RWPE2 (cell line): ENCODE data around the gene KRTAP17-1.

ENCODE experiments used
- ATAC-seq: fragments of 200-7000 bp; cut with Tn5 transposase; 3 replicates; pipeline ENCODE4 v1.9.1; 2021; ENCODE audit warnings: low read depth
- DNase-seq: peaks from one replicate; pipeline ENCODE4 v3.0.0-alpha.2; 2020; ENCODE audit warnings: low spot score
- H3K27ac ChIP-seq: fragments of 450-650 bp; 2 replicates; pipeline ENCODE4 v1.5.1; 2017; ENCODE audit warnings: mild to moderate bottlenecking; ENCODE audit not compliant: poor library complexity, severe bottlenecking
- H3K27me3 ChIP-seq: fragments of 250-450 bp; sonication (Bioruptor Pico); 2 replicates; pipeline ENCODE4 v1.5.1; 2021; ENCODE audit warnings: mild to moderate bottlenecking, moderate library complexity; ENCODE audit not compliant: insufficient read depth, poor library complexity, severe bottlenecking
- H3K36me3 ChIP-seq: fragments of 250-450 bp; sonication (Bioruptor Pico); 2 replicates; pipeline ENCODE4 v1.5.1; 2020; ENCODE audit warnings: low read depth, mild to moderate bottlenecking, moderate library complexity
- H3K4me1 ChIP-seq: fragments of 250-450 bp; sonication (Bioruptor Pico); 2 replicates; pipeline ENCODE4 v1.5.1; 2021; ENCODE audit warnings: mild to moderate bottlenecking, moderate library complexity; ENCODE audit not compliant: insufficient read depth, poor library complexity, severe bottlenecking
- H3K4me3 ChIP-seq: fragments of 250-450 bp; sonication (Bioruptor Pico); 2 replicates; pipeline ENCODE4 v1.5.1; 2021; ENCODE audit warnings: mild to moderate bottlenecking, moderate library complexity; ENCODE audit not compliant: severe bottlenecking
- H3K9me3 ChIP-seq: fragments of 250-450 bp; sonication (Bioruptor Pico); 2 replicates; pipeline ENCODE4 v1.5.1; 2021; ENCODE audit warnings: mild to moderate bottlenecking, moderate library complexity; ENCODE audit not compliant: severe bottlenecking
- TF ChIP-seq, protein P1 (sequence below): fragments of 450-650 bp; IDR thresholded peaks from one replicate; pipeline ENCODE4 v1.5.1; 2017; ENCODE audit warnings: mild to moderate bottlenecking, moderate library complexity; ENCODE audit not compliant: poor library complexity, severe bottlenecking

The KRTAP17-1 gene

DNA sequence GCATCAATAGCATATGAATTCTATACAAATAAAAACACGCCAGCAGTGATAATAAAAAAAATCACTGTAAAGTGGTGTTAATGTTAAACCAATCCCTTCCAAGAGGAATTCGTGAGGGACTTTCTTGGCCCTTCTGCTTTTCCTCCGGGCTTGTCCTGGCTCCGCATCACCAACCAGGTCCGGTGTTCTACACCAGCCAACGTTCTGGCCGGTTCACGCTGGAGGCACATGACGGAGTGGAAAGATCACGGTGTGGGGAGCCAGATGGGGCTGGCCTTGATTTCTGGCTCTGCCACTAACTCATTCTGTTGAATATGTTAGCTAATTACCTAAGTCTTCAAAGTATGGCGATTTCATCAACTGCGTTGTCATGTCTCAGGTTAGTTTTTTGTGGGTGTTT, 11.4 kb downstream of the KRTAP17-1 start:
- H3K27me3 ChIP-seq, result no peaks in the 10 kb centered on the region
- TF ChIP-seq, protein P1, sequence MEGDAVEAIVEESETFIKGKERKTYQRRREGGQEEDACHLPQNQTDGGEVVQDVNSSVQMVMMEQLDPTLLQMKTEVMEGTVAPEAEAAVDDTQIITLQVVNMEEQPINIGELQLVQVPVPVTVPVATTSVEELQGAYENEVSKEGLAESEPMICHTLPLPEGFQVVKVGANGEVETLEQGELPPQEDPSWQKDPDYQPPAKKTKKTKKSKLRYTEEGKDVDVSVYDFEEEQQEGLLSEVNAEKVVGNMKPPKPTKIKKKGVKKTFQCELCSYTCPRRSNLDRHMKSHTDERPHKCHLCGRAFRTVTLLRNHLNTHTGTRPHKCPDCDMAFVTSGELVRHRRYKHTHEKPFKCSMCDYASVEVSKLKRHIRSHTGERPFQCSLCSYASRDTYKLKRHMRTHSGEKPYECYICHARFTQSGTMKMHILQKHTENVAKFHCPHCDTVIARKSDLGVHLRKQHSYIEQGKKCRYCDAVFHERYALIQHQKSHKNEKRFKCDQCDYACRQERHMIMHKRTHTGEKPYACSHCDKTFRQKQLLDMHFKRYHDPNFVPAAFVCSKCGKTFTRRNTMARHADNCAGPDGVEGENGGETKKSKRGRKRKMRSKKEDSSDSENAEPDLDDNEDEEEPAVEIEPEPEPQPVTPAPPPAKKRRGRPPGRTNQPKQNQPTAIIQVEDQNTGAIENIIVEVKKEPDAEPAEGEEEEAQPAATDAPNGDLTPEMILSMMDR, result no peak
- peaks cover 3% of the 10 kb centered on the region for H3K9me3 ChIP-seq
- ATAC-seq (no peak), DNase-seq (no peak)
- H3K36me3 ChIP-seq, result no peaks in the 10 kb centered on the region
- H3K27ac ChIP-seq, result no peak overlapping the region
- H3K4me1 ChIP-seq, result peaks cover 13% of the 10 kb centered on the region
- no peak overlapping the region for H3K4me3 ChIP-seq

DNA sequence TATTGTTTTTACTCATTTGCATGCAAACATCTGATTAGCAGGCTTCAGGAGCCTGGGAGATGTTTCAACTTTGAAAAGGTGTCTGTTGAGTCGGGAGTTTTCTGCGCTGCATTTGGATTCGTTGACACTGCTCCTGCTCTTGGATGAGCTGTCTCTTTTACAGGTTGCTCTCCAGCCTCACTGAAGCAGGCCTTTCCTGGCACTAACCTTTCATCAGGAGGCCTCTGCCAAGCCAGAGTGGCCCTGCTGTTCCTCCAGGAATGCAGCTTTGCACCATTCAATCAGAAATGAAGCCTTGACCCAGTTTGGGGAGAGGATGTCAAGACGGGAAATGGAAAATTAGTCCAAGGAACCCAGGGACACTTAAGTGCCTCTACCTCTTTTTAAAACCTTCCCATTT, 12.5 kb downstream of the KRTAP17-1 start:
- no peak for DNase-seq
- no peak overlapping the region for H3K27ac ChIP-seq
- no peaks in the 10 kb centered on the region for H3K27me3 ChIP-seq
- no peak overlapping the region for H3K4me3 ChIP-seq
- TF ChIP-seq, protein P1, result no peak
- H3K36me3 ChIP-seq, result no peaks in the 10 kb centered on the region
- H3K4me1 ChIP-seq, result peaks cover 13% of the 10 kb centered on the region
- ATAC-seq, result no peak
- H3K9me3 ChIP-seq, result peaks cover 4% of the 10 kb centered on the region

- H3K27me3 ChIP-seq, result no peaks in the 10 kb centered on the region
- DNase-seq (no peak), ATAC-seq (no peak)
- H3K4me1 ChIP-seq, result peaks cover 13% of the 10 kb centered on the region
- H3K4me3 ChIP-seq, result no peak within 1 kb of the TSS
- peak within 1 kb of the TSS; percentile 49 for H3K27ac ChIP-seq
- TF ChIP-seq, protein P1, result no peak
- H3K9me3 ChIP-seq, result peaks cover 4% of the 10 kb centered on the region
- H3K36me3 ChIP-seq, result no peaks in the 10 kb centered on the region
These were observed 13.3 kb downstream of the KRTAP17-1 start, which contains the start of gene KRTAP29-1 for GRCh38 chr17:41301916-41302901. Gene KRTAP29-1, minus strand, starts transcription at chr17:41302851. Its CDS starts 0 bp downstream, at chr17:41302851.

DNA sequence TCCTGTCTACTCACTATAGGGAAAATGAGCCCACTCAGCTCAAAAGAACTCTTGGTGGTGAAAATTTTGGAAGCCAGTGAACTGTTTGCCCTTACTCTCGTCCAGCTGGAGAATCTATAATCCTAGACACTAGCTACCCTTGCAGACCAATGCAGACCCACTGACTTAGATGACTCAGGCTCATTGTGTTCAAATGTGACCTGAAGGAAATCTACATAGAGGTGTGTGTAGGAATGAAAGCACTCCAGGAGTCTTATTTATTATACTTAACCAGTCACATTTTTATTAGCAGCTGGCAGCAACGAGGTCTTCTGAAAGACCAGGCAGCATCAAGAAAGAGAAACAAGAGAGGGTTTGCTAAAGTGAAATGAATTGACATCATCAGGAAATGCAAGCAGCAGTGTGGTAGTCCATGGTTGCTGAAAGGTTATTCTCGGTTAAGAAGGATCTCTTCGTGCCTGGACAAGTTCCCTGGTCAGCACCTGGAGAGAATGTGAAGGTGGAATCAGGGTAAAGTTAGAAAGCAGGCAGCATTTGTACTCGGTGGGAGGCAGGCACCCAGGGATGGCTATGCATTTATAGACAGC, 14.2 kb downstream of the KRTAP17-1 start:
- peaks cover 4% of the 10 kb centered on the region for H3K9me3 ChIP-seq
- H3K27me3 ChIP-seq, result no peaks in the 10 kb centered on the region
- H3K4me3 ChIP-seq, result no peak overlapping the region
- no peaks in the 10 kb centered on the region for H3K36me3 ChIP-seq
- TF ChIP-seq, protein P1, result no peak
- peaks cover 13% of the 10 kb centered on the region for H3K4me1 ChIP-seq
- H3K27ac ChIP-seq, result peak overlapping the region; percentile 49
- ATAC-seq, result peak; percentile 71
- no peak for DNase-seq
